DMS79 (cell line): ENCODE measurements around the gene KRTAP26-1.

ENCODE experiments used
- DNase-seq: peaks from one replicate; lab custom pipeline; 2025; lab: John Stamatoyannopoulos, UW

Gene KRTAP26-1

GRCh38 chr21:30271156-30271555 is 49.0 kb downstream of the KRTAP26-1 start:
- DNase-seq: no peak

- no peak for DNase-seq
Measured at GRCh38 chr21:30269803-30270530, 50.1 kb downstream of the KRTAP26-1 start.
